ENCODE results near the gene ZNF79. TPM values are rescaled to one million over a fixed set of nuclear protein-coding genes. Genes with fewer than 3 reads are reported as not detected.
A peak's percentile ranks its signal among the peaks of the same experiment; 100 is the strongest.

The ZNF79 gene
- total and polyA plus RNA-seq, 7 donors = 2.7 to 10.7 (median 6.0) TPM

DNA sequence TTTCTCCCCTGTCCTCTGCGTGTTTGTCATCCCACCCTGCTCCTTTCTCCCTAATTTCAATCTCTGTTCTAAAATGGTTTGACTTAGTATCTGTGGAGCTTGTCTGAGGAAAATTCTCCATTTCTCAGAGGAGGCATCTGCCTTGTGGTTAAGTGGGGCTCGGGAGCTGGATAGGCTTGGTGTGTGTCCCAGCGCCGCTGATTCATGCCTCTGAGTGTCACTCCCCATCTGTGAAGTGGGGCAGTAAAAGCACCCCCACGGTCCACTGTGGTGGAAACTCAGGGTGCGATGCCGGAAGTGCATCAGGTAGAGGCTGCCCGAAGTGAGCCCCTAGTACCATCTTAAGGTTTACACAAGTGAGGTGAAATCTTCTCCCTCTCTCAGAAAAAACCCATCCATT lies 64.8 kb downstream of the ZNF79 start:
- DNase-seq = peak in 1 of 2 donors; percentile 15
- intact Hi-C loops (cut with DNase I) = no loop called here
- no peak overlapping the region for H3K27ac ChIP-seq
- ATAC-seq = no peak
- H3K27me3 ChIP-seq (ENCODE audit: insufficient read depth in 3 of 3, low read length in 2 of 3) = no peaks in the 10 kb centered on the region
- TF ChIP-seq, protein P1, sequence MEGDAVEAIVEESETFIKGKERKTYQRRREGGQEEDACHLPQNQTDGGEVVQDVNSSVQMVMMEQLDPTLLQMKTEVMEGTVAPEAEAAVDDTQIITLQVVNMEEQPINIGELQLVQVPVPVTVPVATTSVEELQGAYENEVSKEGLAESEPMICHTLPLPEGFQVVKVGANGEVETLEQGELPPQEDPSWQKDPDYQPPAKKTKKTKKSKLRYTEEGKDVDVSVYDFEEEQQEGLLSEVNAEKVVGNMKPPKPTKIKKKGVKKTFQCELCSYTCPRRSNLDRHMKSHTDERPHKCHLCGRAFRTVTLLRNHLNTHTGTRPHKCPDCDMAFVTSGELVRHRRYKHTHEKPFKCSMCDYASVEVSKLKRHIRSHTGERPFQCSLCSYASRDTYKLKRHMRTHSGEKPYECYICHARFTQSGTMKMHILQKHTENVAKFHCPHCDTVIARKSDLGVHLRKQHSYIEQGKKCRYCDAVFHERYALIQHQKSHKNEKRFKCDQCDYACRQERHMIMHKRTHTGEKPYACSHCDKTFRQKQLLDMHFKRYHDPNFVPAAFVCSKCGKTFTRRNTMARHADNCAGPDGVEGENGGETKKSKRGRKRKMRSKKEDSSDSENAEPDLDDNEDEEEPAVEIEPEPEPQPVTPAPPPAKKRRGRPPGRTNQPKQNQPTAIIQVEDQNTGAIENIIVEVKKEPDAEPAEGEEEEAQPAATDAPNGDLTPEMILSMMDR (IDR thresholded peaks at IDR 0.05) = no peak
- H3K4me1 ChIP-seq = no peaks in the 10 kb centered on the region
- peaks cover 0 to 99% of the 10 kb centered on the region in 2 donors for H3K36me3 ChIP-seq (ENCODE audit: insufficient read depth in 1 of 2, low read depth in 1 of 2)
- 81 to 91% (median 86%) methylated on average over 8 of the region's 8 CpGs for WGBS, 3 donors
- H3K4me3 ChIP-seq = no peak overlapping the region
- no peaks in the 10 kb centered on the region for H3K9me3 ChIP-seq

DNA sequence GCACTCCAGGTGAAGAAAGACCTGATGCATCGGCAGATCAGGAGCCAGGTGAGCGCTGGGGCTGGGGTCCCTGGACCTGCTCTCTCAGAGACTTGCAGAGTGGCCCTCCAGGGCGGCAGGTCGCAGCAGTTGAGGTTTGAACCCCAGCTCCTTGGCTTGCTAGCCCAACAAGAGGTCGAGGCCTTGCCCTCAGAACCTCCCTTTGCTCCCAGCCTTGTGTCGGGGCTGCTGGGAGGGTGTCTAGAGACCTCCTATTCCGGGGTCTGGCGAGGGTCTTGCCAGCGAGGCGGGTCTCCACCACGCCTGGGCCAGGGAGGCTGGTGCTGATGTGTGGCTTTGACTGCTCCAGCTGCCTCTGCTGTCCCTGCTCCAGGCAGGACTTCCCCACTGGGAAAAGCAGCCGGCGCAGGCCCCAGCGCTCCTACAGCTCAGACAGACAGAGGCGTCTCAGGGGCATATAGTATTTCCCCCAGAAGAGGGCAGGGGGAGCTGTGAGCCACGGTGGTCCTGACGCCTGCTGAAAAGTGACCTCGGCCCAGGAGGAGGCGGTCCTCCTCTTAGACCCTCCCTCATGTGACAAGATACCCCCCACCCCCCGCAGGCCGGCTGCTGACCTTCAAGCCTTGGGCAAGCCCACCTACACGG lies 65.4 kb downstream of the ZNF79 start:
- DNase-seq (no peak), ATAC-seq (no peak)
- peaks cover 0 to 99% of the 10 kb centered on the region in 2 donors for H3K36me3 ChIP-seq (ENCODE audit: insufficient read depth in 1 of 2, low read depth in 1 of 2)
- no peak overlapping the region for H3K27ac ChIP-seq
- intact Hi-C loops (cut with DNase I) = no loop called here
- H3K4me3 ChIP-seq = no peak overlapping the region
- no peaks in the 10 kb centered on the region for H3K27me3 ChIP-seq (ENCODE audit: insufficient read depth in 3 of 3, low read length in 2 of 3)
- WGBS, 3 donors = 76 to 80% (median 77%) methylated on average over 21 to 22 of the region's 22 CpGs
- TF ChIP-seq, protein P1 (IDR thresholded peaks at IDR 0.05) = no peak
- no peaks in the 10 kb centered on the region for H3K4me1 ChIP-seq
- H3K9me3 ChIP-seq = no peaks in the 10 kb centered on the region

DNA sequence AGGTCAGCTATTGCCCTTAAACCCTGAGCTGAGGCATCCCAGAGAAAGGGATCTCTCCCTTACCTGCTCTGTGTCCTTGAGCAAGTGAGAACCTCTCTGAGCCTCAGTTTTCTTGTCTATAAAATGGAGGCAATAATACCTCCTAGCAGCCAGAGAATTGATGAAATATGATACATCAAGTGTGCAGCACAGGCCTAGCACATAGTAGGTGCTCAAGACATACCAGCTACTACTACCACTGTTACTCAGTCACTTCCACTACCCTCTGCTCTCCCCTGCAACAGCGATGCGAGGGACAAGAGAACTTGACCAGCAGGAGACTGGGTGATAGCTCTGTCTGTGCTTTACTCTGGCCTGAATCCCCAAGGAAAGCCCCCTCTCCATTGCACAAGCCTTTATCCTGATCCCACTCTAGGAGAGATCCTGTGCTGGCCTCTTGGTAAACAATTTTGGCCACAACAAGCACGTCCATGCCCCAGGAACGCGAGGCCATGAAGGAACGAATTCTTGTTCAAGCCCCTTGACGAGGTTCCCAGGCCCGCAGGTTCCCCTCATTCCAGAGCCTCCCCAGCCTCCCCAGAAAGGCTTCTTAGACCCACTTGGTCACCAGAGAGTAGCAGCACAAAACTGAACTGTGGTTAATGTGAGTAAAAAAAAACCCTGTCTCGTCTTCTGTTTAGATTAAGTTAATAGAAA lies 66.5 kb downstream of the ZNF79 start:
- DNase-seq (no peak), ATAC-seq (no peak)
- intact Hi-C loops (cut with DNase I) = no loop called here
- Histone ChIP-seq H3K36me3 (ENCODE audit: insufficient read depth in 1 of 2, low read depth in 1 of 2) (peaks cover 0 to 99% of the 10 kb centered on the region in 2 donors), H3K27ac (no peak overlapping the region), H3K27me3 (ENCODE audit: insufficient read depth in 3 of 3, low read length in 2 of 3) (no peaks in the 10 kb centered on the region), H3K4me1 (no peaks in the 10 kb centered on the region), H3K4me3 (no peak overlapping the region), H3K9me3 (no peaks in the 10 kb centered on the region)
- TF ChIP-seq, protein P1 (IDR thresholded peaks at IDR 0.05) = no peak
- 90 to 92% (median 92%) methylated on average over 9 of the region's 9 CpGs for WGBS, 3 donors

GRCh38 chr9:127491516-127491915 lies 67.3 kb downstream of the ZNF79 start:
- DNase-seq = peak in 1 of 2 donors; percentile 42
- intact Hi-C loops (cut with DNase I) = no loop called here
- Histone ChIP-seq H3K36me3 (ENCODE audit: insufficient read depth in 1 of 2, low read depth in 1 of 2) (peaks cover 0 to 99% of the 10 kb centered on the region in 2 donors), H3K4me3 (no peak overlapping the region), H3K9me3 (no peaks in the 10 kb centered on the region), H3K27me3 (ENCODE audit: insufficient read depth in 3 of 3, low read length in 2 of 3) (no peaks in the 10 kb centered on the region), H3K27ac (no peak overlapping the region), H3K4me1 (no peaks in the 10 kb centered on the region)
- ATAC-seq = no peak
- TF ChIP-seq, protein P1 (IDR thresholded peaks at IDR 0.05) = no peak
- 80 to 81% (median 80%) methylated on average over 10 of the region's 10 CpGs for WGBS, 3 donors

Measured in psoas muscle (tissue), 8 donors.